Measurements from ENCODE around the gene GCKR. TPM values are rescaled to one million over a fixed set of nuclear protein-coding genes. Genes with fewer than 3 reads are reported as not detected.
"Not testable (repeated sequence)": the region's sequence is repeated elsewhere in the genome, so short reads cannot be mapped to it uniquely, and the experiment has no call there.

The GCKR gene
- total RNA-seq, 6 donors from 2014 or later, result 0.24 to 0.83 TPM; not detected in 4

- no peak for DNase-seq
- whole genome bisulfite sequencing, 2 donors, result 47 to 64% methylated on average over 1 of the region's 1 CpG
- no peak overlapping the region for H3K27ac ChIP-seq
- TF ChIP-seq POLR2AphosphoS5 (IDR thresholded peaks at IDR 0.05) (no peak), CTCF (IDR thresholded peaks at IDR 0.05) (no peak)
- no peaks in the 10 kb centered on the region for H3K36me3 ChIP-seq
- no peak overlapping the region for H3K4me3 ChIP-seq
- no peak for ATAC-seq (ENCODE audit: low FRiP score in 2 of 2)
- H3K4me1 ChIP-seq, result no peaks in the 10 kb centered on the region
- H3K27me3 ChIP-seq, result no peaks in the 10 kb centered on the region
- no peaks in the 10 kb centered on the region for H3K9me3 ChIP-seq
Measured at GRCh38 chr2:27549303-27549702, 52.7 kb downstream of the GCKR start.

GRCh38 chr2:27551514-27551913, 54.9 kb downstream of the GCKR start:
- H3K27me3 ChIP-seq, result no peaks in the 10 kb centered on the region
- no peaks in the 10 kb centered on the region for H3K4me1 ChIP-seq
- 86 to 100% methylated on average over 1 of the region's 1 CpG for WGBS, 2 donors
- no peaks in the 10 kb centered on the region for H3K9me3 ChIP-seq
- ATAC-seq (ENCODE audit: low FRiP score in 2 of 2) (no peak), DNase-seq (no peak)
- no peak overlapping the region for H3K4me3 ChIP-seq
- H3K36me3 ChIP-seq, result no peaks in the 10 kb centered on the region
- TF ChIP-seq CTCF (IDR thresholded peaks at IDR 0.05), result no peak
- TF ChIP-seq POLR2AphosphoS5 (IDR thresholded peaks at IDR 0.05), result no peak
- no peak for TF ChIP-seq POLR2A (IDR thresholded peaks at IDR 0.05)
- no peak for TF ChIP-seq EP300 (IDR thresholded peaks at IDR 0.05)
- no peak overlapping the region for H3K27ac ChIP-seq

GRCh38 chr2:27552941-27553340, 56.3 kb downstream of the GCKR start:
- TF ChIP-seq CTCF (IDR thresholded peaks at IDR 0.05), result no peak
- no peak for TF ChIP-seq POLR2A (IDR thresholded peaks at IDR 0.05)
- TF ChIP-seq POLR2AphosphoS5 (IDR thresholded peaks at IDR 0.05), result no peak
- TF ChIP-seq EP300 (IDR thresholded peaks at IDR 0.05), result no peak
- WGBS, 2 donors, result 81 to 86% methylated on average over 2 of the region's 2 CpGs

GRCh38 chr2:27554451-27554850, 57.8 kb downstream of the GCKR start:
- not testable (repeated sequence) for H3K36me3 ChIP-seq; ATAC-seq (ENCODE audit: low FRiP score in 2 of 2); H3K27ac ChIP-seq; H3K27me3 ChIP-seq; H3K9me3 ChIP-seq; H3K4me1 ChIP-seq; DNase-seq; H3K4me3 ChIP-seq
- WGBS, 2 donors, result 84 to 88% methylated on average over 3 of the region's 3 CpGs

More at GRCh38 chr2:27552941-27553340, 56.3 kb downstream of the GCKR start:
- H3K4me3 ChIP-seq, result no peak overlapping the region
- no peak overlapping the region for H3K27ac ChIP-seq
- H3K27me3 ChIP-seq, result no peaks in the 10 kb centered on the region
- ATAC-seq (ENCODE audit: low FRiP score in 2 of 2), result no peak
- peak in 1 of 2 donors; percentile 21 for DNase-seq
- H3K4me1 ChIP-seq, result no peaks in the 10 kb centered on the region
- H3K36me3 ChIP-seq, result no peaks in the 10 kb centered on the region
- no peaks in the 10 kb centered on the region for H3K9me3 ChIP-seq

- TF ChIP-seq EP300 (IDR thresholded peaks at IDR 0.05) (no peak), CTCF (IDR thresholded peaks at IDR 0.05) (no peak), POLR2A (IDR thresholded peaks at IDR 0.05) (no peak), POLR2AphosphoS5 (IDR thresholded peaks at IDR 0.05) (no peak)
- no peak for ATAC-seq (ENCODE audit: low FRiP score in 2 of 2)
- Histone ChIP-seq H3K4me3 (no peak overlapping the region), H3K27ac (no peak overlapping the region), H3K36me3 (no peaks in the 10 kb centered on the region), H3K4me1 (no peaks in the 10 kb centered on the region), H3K9me3 (no peaks in the 10 kb centered on the region), H3K27me3 (no peaks in the 10 kb centered on the region)
- 93 to 96% methylated on average over 2 of the region's 2 CpGs for WGBS, 2 donors
- no peak for DNase-seq
Measured at GRCh38 chr2:27559228-27559627, 62.6 kb downstream of the GCKR start.

All from upper lobe of left lung (tissue), 6 donors.